Choroid plexus epithelial cell (primary cell): ENCODE data around the gene ASRGL1.
A peak's percentile ranks its signal among the peaks of the same experiment; 100 is the strongest.

Experiments
- DNase-seq: peaks from one replicate; pipeline ENCODE4 v3.0.0-alpha.2; 2010; ENCODE audit warnings: low read depth
- H3K4me3 ChIP-seq: 2 replicates; pipeline ENCODE4 v1.5.1; 2011; ENCODE audit warnings: low read depth, mild to moderate bottlenecking, control low read depth, low read length, moderate library complexity
- TF ChIP-seq, protein P1 (sequence below): conservative IDR thresholded peaks from 2 replicates; pipeline ENCODE4 v1.5.1; 2011; ENCODE audit warnings: low read depth, mild to moderate bottlenecking, control low read depth, inconsistent platforms, low read length, moderate library complexity

The ASRGL1 gene

GRCh38 chr11:62394825-62395538 lies 57.7 kb downstream of the ASRGL1 start:
- TF ChIP-seq, protein P1, sequence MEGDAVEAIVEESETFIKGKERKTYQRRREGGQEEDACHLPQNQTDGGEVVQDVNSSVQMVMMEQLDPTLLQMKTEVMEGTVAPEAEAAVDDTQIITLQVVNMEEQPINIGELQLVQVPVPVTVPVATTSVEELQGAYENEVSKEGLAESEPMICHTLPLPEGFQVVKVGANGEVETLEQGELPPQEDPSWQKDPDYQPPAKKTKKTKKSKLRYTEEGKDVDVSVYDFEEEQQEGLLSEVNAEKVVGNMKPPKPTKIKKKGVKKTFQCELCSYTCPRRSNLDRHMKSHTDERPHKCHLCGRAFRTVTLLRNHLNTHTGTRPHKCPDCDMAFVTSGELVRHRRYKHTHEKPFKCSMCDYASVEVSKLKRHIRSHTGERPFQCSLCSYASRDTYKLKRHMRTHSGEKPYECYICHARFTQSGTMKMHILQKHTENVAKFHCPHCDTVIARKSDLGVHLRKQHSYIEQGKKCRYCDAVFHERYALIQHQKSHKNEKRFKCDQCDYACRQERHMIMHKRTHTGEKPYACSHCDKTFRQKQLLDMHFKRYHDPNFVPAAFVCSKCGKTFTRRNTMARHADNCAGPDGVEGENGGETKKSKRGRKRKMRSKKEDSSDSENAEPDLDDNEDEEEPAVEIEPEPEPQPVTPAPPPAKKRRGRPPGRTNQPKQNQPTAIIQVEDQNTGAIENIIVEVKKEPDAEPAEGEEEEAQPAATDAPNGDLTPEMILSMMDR, result peak; percentile 77
- peak; percentile 92 for DNase-seq
- peak overlapping the region; percentile 51 for H3K4me3 ChIP-seq

GRCh38 chr11:62395885-62396551 lies 58.8 kb downstream of the ASRGL1 start:
- TF ChIP-seq, protein P1, result no peak
- H3K4me3 ChIP-seq, result no peak overlapping the region
- no peak for DNase-seq

DNA sequence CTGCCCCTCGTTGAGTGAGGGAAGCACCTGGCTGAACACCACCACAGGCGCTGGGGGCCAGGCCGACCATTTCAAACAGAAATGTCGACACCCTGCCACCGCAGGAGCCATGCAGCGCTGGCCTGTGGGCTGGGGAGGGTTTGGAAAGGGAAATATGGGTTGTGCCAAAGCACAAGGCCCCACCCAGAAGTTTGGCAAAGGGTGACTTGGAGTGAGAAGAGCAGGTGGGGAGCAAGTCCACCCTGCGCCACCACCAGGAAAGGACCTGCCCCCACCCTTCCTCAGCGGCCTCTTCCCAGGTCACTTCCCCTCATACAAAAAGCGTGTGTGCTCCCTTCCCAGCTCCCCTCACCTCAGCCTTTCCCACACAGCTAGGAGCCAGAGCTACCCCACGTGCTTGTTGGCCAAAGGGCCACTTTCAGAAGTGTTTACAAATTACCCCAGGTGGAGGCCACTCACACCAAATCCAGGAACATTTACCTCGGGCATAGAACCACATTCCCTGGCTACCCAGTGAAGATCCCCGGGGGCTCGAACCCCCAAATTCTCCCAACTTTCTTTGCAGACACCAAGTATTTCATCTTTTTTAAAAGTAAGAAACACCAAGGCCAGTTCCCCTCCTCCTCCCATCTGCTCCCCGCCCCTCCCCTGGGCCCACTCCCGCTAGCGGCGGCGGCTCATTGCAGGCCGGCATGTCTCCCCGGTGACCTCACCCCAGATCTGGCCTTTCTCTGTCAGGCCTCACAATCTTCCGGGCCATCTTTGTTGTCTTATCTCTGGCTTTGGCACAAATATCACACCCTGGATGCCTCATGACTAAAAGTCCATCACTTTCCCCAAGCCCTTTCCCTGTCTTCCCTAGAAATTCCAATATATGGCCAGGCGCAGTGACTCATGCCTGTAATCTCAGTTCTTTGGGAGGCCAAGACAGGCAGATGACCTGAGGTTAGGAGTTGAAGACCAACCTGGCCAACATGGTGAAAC lies 61.1 kb downstream of the ASRGL1 start:
- DNase-seq, result no peak
- H3K4me3 ChIP-seq, result no peak overlapping the region
- TF ChIP-seq, protein P1, result no peak

GRCh38 chr11:62399172-62399877 lies 62.1 kb downstream of the ASRGL1 start:
- DNase-seq, result peak; percentile 81
- TF ChIP-seq, protein P1, result no peak
- no peak overlapping the region for H3K4me3 ChIP-seq

- no peak for DNase-seq
- TF ChIP-seq, protein P1, result no peak
- no peak overlapping the region for H3K4me3 ChIP-seq
Observed at GRCh38 chr11:62399878-62400266, 62.6 kb downstream of the ASRGL1 start.

DNA sequence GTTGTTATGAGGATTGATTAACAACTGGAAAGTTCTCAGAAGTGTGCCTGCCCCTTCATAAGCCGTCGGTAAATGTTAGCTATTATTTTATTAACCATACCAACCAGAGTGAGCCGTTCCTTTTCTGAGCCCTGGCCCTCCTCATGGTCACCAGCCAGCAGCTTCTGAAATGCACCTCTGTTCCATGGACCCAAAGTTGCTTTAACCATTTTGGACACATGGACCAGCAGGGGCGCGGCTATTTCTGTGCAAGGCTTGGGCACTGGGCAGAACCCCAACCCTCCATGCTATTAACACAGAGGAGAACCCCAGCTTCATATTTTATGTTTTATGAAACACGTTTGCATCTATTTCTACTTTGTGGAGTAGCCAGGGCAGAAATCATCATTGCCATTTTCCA lies 63.0 kb downstream of the ASRGL1 start:
- DNase-seq, result no peak
- no peak overlapping the region for H3K4me3 ChIP-seq
- TF ChIP-seq, protein P1, result no peak
